HG03280 (cell line): ENCODE results near the gene RAB27A.

Experiments
- ATAC-seq: cut with Tn5 transposase; IDR thresholded peaks from one replicate; pipeline ENCODE4 v1.9.1; 2021; ENCODE audit warnings: mild to moderate bottlenecking, moderate library complexity; ENCODE audit not compliant: unreplicated experiment

RAB27A gene

GRCh38 chr15:55230051-55230670, 59.5 kb downstream of the RAB27A start:
- no peak for ATAC-seq

GRCh38 chr15:55226127-55226526, 63.5 kb downstream of the RAB27A start:
- no peak for ATAC-seq

- no peak for ATAC-seq
These were observed 64.7 kb downstream of the RAB27A start for GRCh38 chr15:55224892-55225291.

- peak; percentile 58 for ATAC-seq
These were observed 67.0 kb downstream of the RAB27A start for GRCh38 chr15:55222588-55222987.

- ATAC-seq, result peak; percentile 41
These were observed 68.3 kb downstream of the RAB27A start for GRCh38 chr15:55221090-55222011.

- ATAC-seq, result no peak
These were observed 69.0 kb downstream of the RAB27A start for GRCh38 chr15:55220606-55221005.

GRCh38 chr15:55218056-55218455, 71.6 kb downstream of the RAB27A start:
- no peak for ATAC-seq

GRCh38 chr15:55204464-55204863, 85.1 kb downstream of the RAB27A start:
- ATAC-seq, result no peak

- ATAC-seq, result no peak
These were observed 87.4 kb downstream of the RAB27A start for GRCh38 chr15:55202206-55202605.

- ATAC-seq, result no peak
These were observed 90.9 kb downstream of the RAB27A start for GRCh38 chr15:55198706-55199105.

GRCh38 chr15:55197719-55198118, 91.9 kb downstream of the RAB27A start:
- no peak for ATAC-seq

GRCh38 chr15:55197362-55197705, 92.3 kb downstream of the RAB27A start:
- ATAC-seq, result no peak

- peak; percentile 98 for ATAC-seq
These were observed 92.9 kb downstream of the RAB27A start, which contains the start of gene RSL24D1 for GRCh38 chr15:55196458-55197361. Gene RSL24D1 (minus strand): TSS chr15:55196941. CDS start chr15:55196890, 51 bp downstream.

GRCh38 chr15:55195996-55196395, 93.6 kb downstream of the RAB27A start:
- no peak for ATAC-seq

GRCh38 chr15:55194256-55194655, 95.4 kb downstream of the RAB27A start:
- ATAC-seq, result no peak

GRCh38 chr15:55186331-55186730, 103.3 kb downstream of the RAB27A start:
- no peak for ATAC-seq

- no peak for ATAC-seq
These were observed 105.9 kb downstream of the RAB27A start for GRCh38 chr15:55183679-55184078.

- no peak for ATAC-seq
These were observed 110.5 kb downstream of the RAB27A start for GRCh38 chr15:55179141-55179540.

- no peak for ATAC-seq
These were observed 119.3 kb downstream of the RAB27A start for GRCh38 chr15:55170361-55170760.

- ATAC-seq, result peak; percentile 86
These were observed 121.2 kb downstream of the RAB27A start for GRCh38 chr15:55168350-55168974.

GRCh38 chr15:55164284-55164683, 125.3 kb downstream of the RAB27A start:
- no peak for ATAC-seq
